Colonic mucosa (tissue), 4 donors: ENCODE measurements around the gene MYG1. TPM values are rescaled to one million over a fixed set of nuclear protein-coding genes. Genes with fewer than 3 reads are reported as not detected.

Source experiments
- DNase-seq: peaks from one replicate; pipeline ENCODE4 v3.0.0-alpha.2; 2020
- H3K27ac ChIP-seq: fragments of 200-600 bp; one replicate; pipeline ENCODE4 v1.8.0; 2021
- H3K27me3 ChIP-seq: fragments of 200-600 bp; one replicate; pipeline ENCODE4 v1.8.0; 2021
- H3K36me3 ChIP-seq: fragments of 200-600 bp; one replicate; pipeline ENCODE4 v1.8.0; 2021
- H3K4me1 ChIP-seq: fragments of 200-600 bp; one replicate; pipeline ENCODE4 v1.8.0; 2021; ENCODE audit warnings: mild to moderate bottlenecking
- H3K4me3 ChIP-seq: fragments of 200-600 bp; one replicate; pipeline ENCODE4 v1.8.0; 2021
- H3K9ac ChIP-seq, 2 donors: one replicate each; pipeline ENCODE4 v1.7.0; 2013; ENCODE audit warnings: control low read depth in 2 of 2, low read depth in 2 of 2, low read length in 2 of 2
- H3K9me3 ChIP-seq: fragments of 200-600 bp; one replicate; pipeline ENCODE4 v1.8.0; 2021
- CTCF ChIP-seq: fragments of 200-600 bp; IDR thresholded peaks from one replicate; pipeline ENCODE4 v1.8.0; 2022; ENCODE audit warnings: antibody characterized with exemption, mild to moderate bottlenecking
- intact Hi-C: fragments of 100-400 bp; cut with DNase I; formaldehyde crosslinking; loops from one replicate; pipeline ENCODE4 v1.14.1; 2022
- total RNA-seq, 2 donors: library from RNA; stranded (reverse); fragmentation: NEBNext Ultra II Directional in 1 of 2; extraction: Animal tissue kit (Norgen Biotek cat#: 25700) in 1 of 2; gene quantifications; one replicate each; pipeline ENCODE4 v1.2.1, GENCODE V29; 2021
- donor health status: healthy.
- donor health status: DM: no; HTN: no; CAD: no.
- donor health status: DM: no; HTN: no; CAD: no.

MYG1 gene
- total RNA-seq, 2 donors from 2014 or later: 37.4 to 60.6 TPM

GRCh38 chr12:53277981-53278380 lies 21.5 kb upstream of the MYG1 start:
- Histone ChIP-seq H3K9ac (no peak overlapping the region), H3K4me1 (no peaks in the 10 kb centered on the region), H3K4me3 (no peak overlapping the region), H3K36me3 (no peaks in the 10 kb centered on the region), H3K9me3 (no peaks in the 10 kb centered on the region), H3K27me3 (no peaks in the 10 kb centered on the region), H3K27ac (no peak overlapping the region)
- intact Hi-C loops: no loop called here
- TF ChIP-seq CTCF: no peak
- DNase-seq: no peak

- Histone ChIP-seq H3K36me3 (no peaks in the 10 kb centered on the region), H3K9me3 (no peaks in the 10 kb centered on the region), H3K4me1 (no peaks in the 10 kb centered on the region), H3K4me3 (no peak overlapping the region), H3K9ac (no peak overlapping the region), H3K27ac (no peak overlapping the region), H3K27me3 (no peaks in the 10 kb centered on the region)
- DNase-seq: no peak
- intact Hi-C loops: no loop called here
- TF ChIP-seq CTCF: no peak
Measured at GRCh38 chr12:53279283-53279869, 20.1 kb upstream of the MYG1 start.

GRCh38 chr12:53279888-53280498 lies 19.5 kb upstream of the MYG1 start:
- H3K36me3 ChIP-seq: no peaks in the 10 kb centered on the region
- H3K27me3 ChIP-seq: no peaks in the 10 kb centered on the region
- intact Hi-C loops: no loop called here
- no peak for TF ChIP-seq CTCF
- DNase-seq: no peak
- no peaks in the 10 kb centered on the region for H3K4me1 ChIP-seq
- no peak overlapping the region for H3K27ac ChIP-seq
- no peaks in the 10 kb centered on the region for H3K9me3 ChIP-seq
- H3K4me3 ChIP-seq: no peak overlapping the region
- H3K9ac ChIP-seq: no peak overlapping the region

GRCh38 chr12:53286448-53286847 lies 13.0 kb upstream of the MYG1 start:
- H3K9me3 ChIP-seq: no peaks in the 10 kb centered on the region
- H3K27me3 ChIP-seq: no peaks in the 10 kb centered on the region
- no peaks in the 10 kb centered on the region for H3K36me3 ChIP-seq
- H3K9ac ChIP-seq: no peak overlapping the region
- H3K4me1 ChIP-seq: no peaks in the 10 kb centered on the region
- intact Hi-C loops: no loop called here
- H3K4me3 ChIP-seq: no peak overlapping the region
- no peak overlapping the region for H3K27ac ChIP-seq
- DNase-seq: no peak
- TF ChIP-seq CTCF: no peak

- intact Hi-C loops: loop anchor here (2.0 kb wide), 1 partner anchor 73 kb away; no protein-coding TSS in a partner anchor
- no peak overlapping the region for H3K27ac ChIP-seq
- no peak overlapping the region for H3K9ac ChIP-seq
- peak; percentile 74 for DNase-seq
- no peaks in the 10 kb centered on the region for H3K9me3 ChIP-seq
- H3K4me1 ChIP-seq: no peaks in the 10 kb centered on the region
- H3K27me3 ChIP-seq: no peaks in the 10 kb centered on the region
- no peaks in the 10 kb centered on the region for H3K36me3 ChIP-seq
- TF ChIP-seq CTCF: peak; percentile 73
- no peak overlapping the region for H3K4me3 ChIP-seq
Measured at GRCh38 chr12:53287741-53288216, 11.7 kb upstream of the MYG1 start.
